ENCODE results near the gene FEN1.
A peak's percentile ranks its signal among the peaks of the same experiment; 100 is the strongest.

FEN1 gene

GRCh38 chr11:61774411-61774810, 18.3 kb upstream of the FEN1 start:
- TF ChIP-seq FOXA1 (IDR thresholded peaks at IDR 0.05) (no peak), HDGF (IDR thresholded peaks at IDR 0.05; ENCODE audit: borderline replicate concordance) (no peak), LEF1 (IDR thresholded peaks at IDR 0.05; ENCODE audit: borderline replicate concordance) (no peak), SUZ12 (IDR thresholded peaks at IDR 0.05) (no peak), FOXM1 (IDR thresholded peaks at IDR 0.05; ENCODE audit: borderline replicate concordance) (no peak), L3MBTL2 (conservative IDR thresholded peaks at IDR 0.05) (no peak), ARNT (IDR thresholded peaks at IDR 0.05) (no peak), TARDBP (IDR thresholded peaks at IDR 0.05) (no peak)
- CTCF ChIA-PET: no interaction called here
- POLR2A ChIA-PET: interaction anchor here (1.0 kb wide), 1 partner anchor 18 kb away, joined by 3 read pairs; the partner anchor contains the start of genes FEN1 and TMEM258
- DNase-seq (ENCODE audit: extremely low spot score): no peak

- CTCF ChIA-PET: interaction anchor here (0.7 kb wide), 1 partner anchor 122 kb away, joined by 3 read pairs; no protein-coding TSS in a partner anchor
- TF ChIP-seq ARNT (IDR thresholded peaks at IDR 0.05): no peak
- TF ChIP-seq SUZ12 (IDR thresholded peaks at IDR 0.05): no peak
- TF ChIP-seq ZNF384 (IDR thresholded peaks at IDR 0.05): no peak
- TF ChIP-seq ELF4 (IDR thresholded peaks at IDR 0.05): no peak
- no peak for TF ChIP-seq TARDBP (IDR thresholded peaks at IDR 0.05)
- no peak for TF ChIP-seq SP1 (IDR thresholded peaks at IDR 0.05)
- no peak for TF ChIP-seq HDGF (IDR thresholded peaks at IDR 0.05; ENCODE audit: borderline replicate concordance)
- no peak for TF ChIP-seq NFRKB (IDR thresholded peaks at IDR 0.05)
- TF ChIP-seq, protein P1, sequence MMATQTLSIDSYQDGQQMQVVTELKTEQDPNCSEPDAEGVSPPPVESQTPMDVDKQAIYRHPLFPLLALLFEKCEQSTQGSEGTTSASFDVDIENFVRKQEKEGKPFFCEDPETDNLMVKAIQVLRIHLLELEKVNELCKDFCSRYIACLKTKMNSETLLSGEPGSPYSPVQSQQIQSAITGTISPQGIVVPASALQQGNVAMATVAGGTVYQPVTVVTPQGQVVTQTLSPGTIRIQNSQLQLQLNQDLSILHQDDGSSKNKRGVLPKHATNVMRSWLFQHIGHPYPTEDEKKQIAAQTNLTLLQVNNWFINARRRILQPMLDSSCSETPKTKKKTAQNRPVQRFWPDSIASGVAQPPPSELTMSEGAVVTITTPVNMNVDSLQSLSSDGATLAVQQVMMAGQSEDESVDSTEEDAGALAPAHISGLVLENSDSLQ (IDR thresholded peaks at IDR 0.05): no peak
- DNase-seq (ENCODE audit: extremely low spot score): no peak
- POLR2A ChIA-PET: no interaction called here
These were observed 17.6 kb upstream of the FEN1 start for GRCh38 chr11:61775106-61775505.

GRCh38 chr11:61775606-61776554, 16.8 kb upstream of the FEN1 start:
- no peak for DNase-seq (ENCODE audit: extremely low spot score)
- POLR2A ChIA-PET: no interaction called here
- CTCF ChIA-PET: interaction anchor here (0.7 kb wide), 1 partner anchor 122 kb away, joined by 3 read pairs; no protein-coding TSS in a partner anchor
- no peak for TF ChIP-seq L3MBTL2 (conservative IDR thresholded peaks at IDR 0.05)
- no peak for TF ChIP-seq NFRKB (IDR thresholded peaks at IDR 0.05)
- TF ChIP-seq FOXA1 (IDR thresholded peaks at IDR 0.05): no peak
- no peak for TF ChIP-seq HDGF (IDR thresholded peaks at IDR 0.05; ENCODE audit: borderline replicate concordance)
- no peak for TF ChIP-seq FOXK2 (IDR thresholded peaks at IDR 0.05)
- no peak for TF ChIP-seq SUZ12 (IDR thresholded peaks at IDR 0.05)
- no peak for TF ChIP-seq CTBP1 (IDR thresholded peaks at IDR 0.05; ENCODE audit: borderline replicate concordance)
- TF ChIP-seq, protein P1 (IDR thresholded peaks at IDR 0.05): no peak
- no peak for TF ChIP-seq ZNF384 (IDR thresholded peaks at IDR 0.05)
- no peak for TF ChIP-seq SP1 (IDR thresholded peaks at IDR 0.05)
- TF ChIP-seq ARNT (IDR thresholded peaks at IDR 0.05): no peak
- TF ChIP-seq LEF1 (IDR thresholded peaks at IDR 0.05; ENCODE audit: borderline replicate concordance): no peak
- TF ChIP-seq BHLHE40 (IDR thresholded peaks at IDR 0.05; ENCODE audit: borderline replicate concordance): no peak
- no peak for TF ChIP-seq TARDBP (IDR thresholded peaks at IDR 0.05)
- no peak for TF ChIP-seq ELF4 (IDR thresholded peaks at IDR 0.05)
- TF ChIP-seq FOXM1 (IDR thresholded peaks at IDR 0.05; ENCODE audit: borderline replicate concordance): no peak

GRCh38 chr11:61776561-61777075, 16.1 kb upstream of the FEN1 start:
- ChIA-PET CTCF (no interaction called here), POLR2A (no interaction called here)
- no peak for TF ChIP-seq HDGF (IDR thresholded peaks at IDR 0.05; ENCODE audit: borderline replicate concordance)
- no peak for TF ChIP-seq BHLHE40 (IDR thresholded peaks at IDR 0.05; ENCODE audit: borderline replicate concordance)
- no peak for TF ChIP-seq SP1 (IDR thresholded peaks at IDR 0.05)
- TF ChIP-seq CTBP1 (IDR thresholded peaks at IDR 0.05; ENCODE audit: borderline replicate concordance): no peak
- no peak for TF ChIP-seq TARDBP (IDR thresholded peaks at IDR 0.05)
- TF ChIP-seq LEF1 (IDR thresholded peaks at IDR 0.05; ENCODE audit: borderline replicate concordance): no peak
- TF ChIP-seq FOXM1 (IDR thresholded peaks at IDR 0.05; ENCODE audit: borderline replicate concordance): no peak
- DNase-seq (ENCODE audit: extremely low spot score): peak; percentile 79

- TF ChIP-seq, protein P1 (IDR thresholded peaks at IDR 0.05): no peak
- TF ChIP-seq ARNT (IDR thresholded peaks at IDR 0.05) (no peak), ELF4 (IDR thresholded peaks at IDR 0.05) (no peak), ZNF384 (IDR thresholded peaks at IDR 0.05) (no peak), NFRKB (IDR thresholded peaks at IDR 0.05) (no peak), HDGF (IDR thresholded peaks at IDR 0.05; ENCODE audit: borderline replicate concordance) (no peak), BHLHE40 (IDR thresholded peaks at IDR 0.05; ENCODE audit: borderline replicate concordance) (no peak)
- ChIA-PET POLR2A (no interaction called here), CTCF (no interaction called here)
- DNase-seq (ENCODE audit: extremely low spot score): no peak
These were observed 15.2 kb upstream of the FEN1 start for GRCh38 chr11:61777234-61778090.
